Vagina (tissue), 2 donors: ENCODE data around the gene CHRNA4.

Source experiments
- CTCF ChIP-seq, 3 experiments: fragments of 450-650 bp in 2 of 3; fragments of 200-600 bp in 1 of 3; sonication (generic) in 1 of 3; IDR thresholded peaks; one replicate each; pipeline ENCODE4 v1.5.1; 2017 to 2019; ENCODE audit warnings: antibody characterized with exemption in 3 of 3, mild to moderate bottlenecking in 2 of 3, moderate library complexity in 2 of 3
- POLR2A ChIP-seq, 2 donors: fragments of 450-650 bp; IDR thresholded peaks; one replicate each; pipeline ENCODE4 v1.6.1; 2017; ENCODE audit warnings: antibody characterized with exemption in 2 of 2, mild to moderate bottlenecking in 2 of 2, moderate library complexity in 2 of 2
- POLR2AphosphoS5 ChIP-seq, 2 donors: sonication (generic); formaldehyde crosslinking; IDR thresholded peaks; one replicate each; pipeline ENCODE4 v1.9.0; 2017; ENCODE audit warnings: antibody characterized with exemption in 2 of 2, mild to moderate bottlenecking in 2 of 2, low read depth in 1 of 2; ENCODE audit not compliant: insufficient read depth in 1 of 2

DNA sequence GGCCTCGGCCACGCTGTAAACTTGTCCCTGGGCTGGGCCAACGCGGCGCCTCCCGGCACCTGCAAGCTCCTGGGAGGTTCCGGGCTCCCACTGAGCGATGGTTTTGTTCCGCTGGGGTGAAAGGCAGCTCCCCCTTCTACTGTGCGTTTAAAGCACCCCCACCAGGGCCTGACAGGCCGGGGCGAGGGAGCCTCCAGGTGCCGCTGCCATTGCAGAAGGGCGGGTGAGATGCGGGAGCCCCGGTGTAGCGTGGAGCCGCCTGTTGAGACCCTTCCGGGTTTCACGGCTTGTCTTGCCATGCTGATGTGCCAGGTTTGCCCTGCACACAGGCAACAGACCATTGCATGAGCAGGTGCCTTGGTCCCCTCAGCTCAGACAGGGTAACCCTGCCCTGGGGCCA is 65.3 kb downstream of the CHRNA4 start:
- TF ChIP-seq POLR2A (IDR thresholded peaks at IDR 0.05) (no peak), CTCF (IDR thresholded peaks at IDR 0.05) (no peak), POLR2AphosphoS5 (IDR thresholded peaks at IDR 0.05; ENCODE audit: insufficient read depth in 1 of 2, low read depth in 1 of 2) (no peak)
